GM12878 (cell line): ENCODE results near the gene CEP128. TPM values are rescaled to one million over a fixed set of nuclear protein-coding genes. Genes with fewer than 3 reads are reported as not detected.

ENCODE experiments used
- ATAC-seq: fragments of 200-7000 bp; cut with Tn5 transposase; 3 replicates; pipeline ENCODE4 v1.9.1; 2020; ENCODE audit warnings: mild to moderate bottlenecking, moderate library complexity
- BruUV-seq: library from RNA; stranded (reverse); fragments of 400-500 nt; replicated peaks from 2 replicates; lab custom pipeline; 2021; lab: Mats Ljungman, UMichigan
- CTCF ChIA-PET: fragments of 300-600 bp; sonication (Branson Sonifier 250); formaldehyde crosslinking; extraction: SDS; loops from one replicate; lab custom pipeline; 2021; ENCODE audit warnings: inconsistent platforms; lab: Yijun Ruan, JAX
- POLR2A ChIA-PET: fragments of 350-600 bp; formaldehyde crosslinking; extraction: SDS; loops from one replicate; lab custom pipeline; 2021; ENCODE audit warnings: inconsistent platforms; lab: Charles Lee
- RAD21 ChIA-PET: fragments of 300-600 bp; sonication (Branson Sonifier 250); formaldehyde crosslinking; loops from one replicate; lab custom pipeline; 2023; ENCODE audit warnings: antibody characterized with exemption; ENCODE audit not compliant: unreplicated experiment; lab: Charles Lee
- SMC1A ChIA-PET: fragments of 300-600 bp; sonication (Branson Sonifier 250); formaldehyde crosslinking; loops from one replicate; lab custom pipeline; 2023; ENCODE audit not compliant: unreplicated experiment, uncharacterized antibody; lab: Charles Lee
- DNase-seq: peaks from one replicate; pipeline ENCODE4 v3.0.0-alpha.2; 2011; ENCODE audit warnings: low read depth, low spot score
- FAIRE-seq: peaks from 3 replicates; lab custom pipeline; 2011; peaks lifted over from hg19 to GRCh38; lab: Jason Lieb, UNC
- H2AFZ ChIP-seq: 2 replicates; pipeline ENCODE4 v1.6.0; 2011; ENCODE audit warnings: low read depth, low read length, control low read depth; ENCODE audit not compliant: control insufficient read depth
- H3K27ac ChIP-seq: 2 replicates; pipeline ENCODE4 v1.5.1; 2011; ENCODE audit warnings: control low read depth; ENCODE audit not compliant: control insufficient read depth, insufficient read depth
- H3K27me3 ChIP-seq, 2 experiments: replicated peaks in 1 of 2; 2 replicates each; pipeline versions ENCODE4 v1.6.0 to v1.6.1; 2011; ENCODE audit warnings: low read length in 1 of 2; ENCODE audit not compliant: control insufficient read depth in 2 of 2, insufficient read depth in 2 of 2
- H3K36me3 ChIP-seq, 2 experiments: 2 replicates each; pipeline ENCODE4 v1.5.1; 2011; ENCODE audit warnings: low read length in 1 of 2; ENCODE audit not compliant: control insufficient read depth in 2 of 2, insufficient read depth in 2 of 2
- H3K4me1 ChIP-seq: 2 replicates; pipeline ENCODE4 v1.6.1; 2011; ENCODE audit warnings: mild to moderate bottlenecking, low read length, moderate library complexity, mixed read lengths; ENCODE audit not compliant: control insufficient read depth, insufficient read depth
- H3K4me2 ChIP-seq: 2 replicates; pipeline ENCODE4 v1.6.0; 2011; ENCODE audit warnings: control low read depth; ENCODE audit not compliant: control insufficient read depth, insufficient read depth
- H3K4me3 ChIP-seq: fragments of 200-600 bp; sonication (generic); 2 replicates; pipeline ENCODE4 v1.5.1; 2016
- H3K79me2 ChIP-seq: 2 replicates; pipeline ENCODE4 v1.6.0; 2011; ENCODE audit warnings: low read length; ENCODE audit not compliant: control insufficient read depth, insufficient read depth
- H3K9ac ChIP-seq: 2 replicates; pipeline ENCODE4 v1.8.0; 2011; ENCODE audit warnings: low read length, control low read depth, mixed read lengths; ENCODE audit not compliant: control insufficient read depth, insufficient read depth
- H3K9me3 ChIP-seq: replicated peaks from 3 replicates; pipeline ENCODE4 v1.5.1; 2011; ENCODE audit warnings: mild to moderate bottlenecking, low read length; ENCODE audit not compliant: control insufficient read depth, insufficient read depth
- H4K20me1 ChIP-seq: 2 replicates; pipeline ENCODE4 v1.6.0; 2011; ENCODE audit not compliant: control insufficient read depth, insufficient read depth
- BMI1 ChIP-seq: fragments of 450-650 bp; IDR thresholded peaks from 2 replicates; pipeline ENCODE4 v1.6.1; 2016; ENCODE audit warnings: mild to moderate bottlenecking, moderate library complexity, borderline replicate concordance
- FOXK2 ChIP-seq: fragments of 450-650 bp; IDR thresholded peaks from 2 replicates; pipeline ENCODE4 v1.6.1; 2017; ENCODE audit warnings: mild to moderate bottlenecking, moderate library complexity
- HDAC2 ChIP-seq: fragments of 200-600 bp; sonication (generic); IDR thresholded peaks from 2 replicates; pipeline ENCODE4 v1.6.1; 2017
- HDGF ChIP-seq: fragments of 450-650 bp; IDR thresholded peaks from 2 replicates; pipeline ENCODE4 v1.6.1; 2016; ENCODE audit warnings: antibody characterized with exemption
- KDM1A ChIP-seq: fragments of 200-600 bp; sonication (generic); IDR thresholded peaks from 2 replicates; pipeline ENCODE4 v1.6.1; 2016; ENCODE audit warnings: borderline replicate concordance
- LARP7 ChIP-seq: fragments of 450-650 bp; IDR thresholded peaks from 2 replicates; pipeline ENCODE4 v1.6.1; 2017; ENCODE audit warnings: mild to moderate bottlenecking
- MYC ChIP-seq: IDR thresholded peaks from 2 replicates; pipeline ENCODE4 v1.6.1; 2011; ENCODE audit warnings: mild to moderate bottlenecking, low read length, moderate library complexity, inconsistent platforms; ENCODE audit not compliant: insufficient read depth, insufficient replicate concordance, insufficient read length, severe bottlenecking
- NR2F1 ChIP-seq: fragments of 450-650 bp; conservative IDR thresholded peaks from 2 replicates; pipeline ENCODE4 v1.6.1; 2017; ENCODE audit warnings: mild to moderate bottlenecking
- PML ChIP-seq: IDR thresholded peaks from 2 replicates; pipeline ENCODE4 v1.6.1; 2012; ENCODE audit warnings: low read length, inconsistent platforms
- POU2F2 ChIP-seq: IDR thresholded peaks from 3 replicates; pipeline ENCODE4 v1.6.1; 2011; ENCODE audit warnings: low read depth, mild to moderate bottlenecking, low read length, borderline replicate concordance
- RCOR1 ChIP-seq: conservative IDR thresholded peaks from 2 replicates; pipeline ENCODE4 v1.6.1; 2012; ENCODE audit warnings: low read depth, low read length, improper control_type of control experiment
- SMAD5 ChIP-seq: IDR thresholded peaks from 2 replicates; pipeline ENCODE4 v1.6.1; 2016; ENCODE audit warnings: antibody characterized with exemption, low read depth
- ZBED1 ChIP-seq: IDR thresholded peaks from 2 replicates; pipeline ENCODE4 v1.6.1; 2016; ENCODE audit warnings: borderline replicate concordance
- ZNF622 ChIP-seq: fragments of 450-650 bp; IDR thresholded peaks from 2 replicates; pipeline ENCODE4 v1.6.1; 2017; ENCODE audit warnings: mild to moderate bottlenecking, inconsistent platforms
- WGBS: methylation state at CpG from one replicate; pipeline ENCODE4 v1.1.6; 2016; ENCODE audit warnings: low lambda C conversion rate; ENCODE audit not compliant: insufficient replicate concordance, insufficient coverage; ENCODE audit errors: missing lambda C conversion rate; 5-methylcytosine and 5-hydroxymethylcytosine counted together
- in situ Hi-C: fragments of 300-500 bp; cut with MboI; formaldehyde crosslinking; loops from 9 replicates; pipeline ENCODE4 v1.14.3; 2018; ENCODE audit warnings: mixed read lengths
- intact Hi-C: fragments of 100-400 bp; cut with micrococcal nuclease; formaldehyde crosslinking; loops from one replicate; pipeline ENCODE4 v1.14.2; 2022; ENCODE audit not compliant: unreplicated experiment
- polyA plus RNA-seq, 11 experiments: library from polyadenylated mRNA; depleted of rRNA in 4 of 11; unstranded in 6 of 11; stranded (reverse) in 5 of 11; fragments of >200 nt; fragmentation: Nextera tagmentation in 4 of 11; fragmentation: Illumina TruSeq in 1 of 11; extraction: Ambion mirVana in 4 of 11; extraction: Trizol in 1 of 11; gene quantifications; 1 replicate in 1 of 11; 2 replicates in 10 of 11; pipeline versions ENCODE4 v1.2.1 to v1.2.3, GENCODE V29; 2011 to 2016; ENCODE audit warnings: inconsistent platforms in 2 of 11, missing spikeins in 2 of 11, low read depth in 1 of 11
- total RNA-seq, 4 experiments: library from RNA; depleted of rRNA in 3 of 4; stranded (reverse); fragments of >200 nt in 3 of 4; fragmentation: Illumina TruSeq in 1 of 4; extraction: Trizol in 1 of 4; gene quantifications; 2 replicates each; pipeline versions ENCODE4 v1.2.1 to v1.2.3, GENCODE V29; 2013 to 2021
- TF ChIP-seq, protein P1 (sequence below): fragments of 450-650 bp; IDR thresholded peaks from 2 replicates; pipeline ENCODE4 v1.6.1; 2017; ENCODE audit warnings: mild to moderate bottlenecking
- TF ChIP-seq, protein P2 (sequence below): fragments of 450-650 bp; formaldehyde crosslinking; IDR thresholded peaks from 2 replicates; pipeline ENCODE4 v1.5.0; 2022; ENCODE audit warnings: mild to moderate bottlenecking, missing genetic modification characterization
- TF ChIP-seq, protein P3 (sequence below): fragments of 450-650 bp; formaldehyde crosslinking; IDR thresholded peaks from 2 replicates; pipeline ENCODE4 v1.4.0; 2022; ENCODE audit warnings: mild to moderate bottlenecking, moderate library complexity

The CEP128 gene
- total and polyA plus RNA-seq, 10 of the 15 experiments (the other 5 are each of a cell fraction or from before 2014, with no cell fraction given), result 1.1 to 6.7 (median 3.4) TPM

DNA sequence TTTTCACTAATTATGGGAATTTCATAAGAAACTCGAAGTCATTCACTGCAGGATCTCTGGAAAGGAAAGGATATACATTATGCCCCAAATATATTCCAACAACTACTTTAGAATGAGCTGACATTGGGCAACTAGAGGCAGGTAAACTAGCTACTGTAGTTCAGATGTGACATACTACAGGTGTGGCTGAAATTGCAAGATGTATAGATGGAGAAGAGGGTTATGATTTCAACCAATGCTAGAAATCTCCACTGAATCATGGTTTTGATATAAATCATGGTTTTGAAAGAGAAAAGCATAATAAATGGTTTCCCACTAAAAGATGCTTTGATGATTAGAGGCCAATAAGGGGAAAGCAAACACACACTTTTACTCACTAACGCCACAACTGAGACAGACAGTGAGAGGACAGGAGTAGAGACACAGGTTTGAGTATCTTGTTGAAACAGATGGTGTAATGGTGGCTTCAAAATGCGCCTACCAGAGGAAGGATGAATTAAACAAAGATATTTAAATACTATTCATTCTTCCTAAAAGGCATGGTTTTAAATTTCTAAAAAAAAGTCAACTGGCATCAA, 434.2 kb downstream of the CEP128 start (continued):
- TF ChIP-seq NR2F1, result no peak
- TF ChIP-seq, protein P1, sequence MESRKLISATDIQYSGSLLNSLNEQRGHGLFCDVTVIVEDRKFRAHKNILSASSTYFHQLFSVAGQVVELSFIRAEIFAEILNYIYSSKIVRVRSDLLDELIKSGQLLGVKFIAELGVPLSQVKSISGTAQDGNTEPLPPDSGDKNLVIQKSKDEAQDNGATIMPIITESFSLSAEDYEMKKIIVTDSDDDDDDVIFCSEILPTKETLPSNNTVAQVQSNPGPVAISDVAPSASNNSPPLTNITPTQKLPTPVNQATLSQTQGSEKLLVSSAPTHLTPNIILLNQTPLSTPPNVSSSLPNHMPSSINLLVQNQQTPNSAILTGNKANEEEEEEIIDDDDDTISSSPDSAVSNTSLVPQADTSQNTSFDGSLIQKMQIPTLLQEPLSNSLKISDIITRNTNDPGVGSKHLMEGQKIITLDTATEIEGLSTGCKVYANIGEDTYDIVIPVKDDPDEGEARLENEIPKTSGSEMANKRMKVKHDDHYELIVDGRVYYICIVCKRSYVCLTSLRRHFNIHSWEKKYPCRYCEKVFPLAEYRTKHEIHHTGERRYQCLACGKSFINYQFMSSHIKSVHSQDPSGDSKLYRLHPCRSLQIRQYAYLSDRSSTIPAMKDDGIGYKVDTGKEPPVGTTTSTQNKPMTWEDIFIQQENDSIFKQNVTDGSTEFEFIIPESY, result no peak
- no peak for TF ChIP-seq PML
- TF ChIP-seq, protein P2, sequence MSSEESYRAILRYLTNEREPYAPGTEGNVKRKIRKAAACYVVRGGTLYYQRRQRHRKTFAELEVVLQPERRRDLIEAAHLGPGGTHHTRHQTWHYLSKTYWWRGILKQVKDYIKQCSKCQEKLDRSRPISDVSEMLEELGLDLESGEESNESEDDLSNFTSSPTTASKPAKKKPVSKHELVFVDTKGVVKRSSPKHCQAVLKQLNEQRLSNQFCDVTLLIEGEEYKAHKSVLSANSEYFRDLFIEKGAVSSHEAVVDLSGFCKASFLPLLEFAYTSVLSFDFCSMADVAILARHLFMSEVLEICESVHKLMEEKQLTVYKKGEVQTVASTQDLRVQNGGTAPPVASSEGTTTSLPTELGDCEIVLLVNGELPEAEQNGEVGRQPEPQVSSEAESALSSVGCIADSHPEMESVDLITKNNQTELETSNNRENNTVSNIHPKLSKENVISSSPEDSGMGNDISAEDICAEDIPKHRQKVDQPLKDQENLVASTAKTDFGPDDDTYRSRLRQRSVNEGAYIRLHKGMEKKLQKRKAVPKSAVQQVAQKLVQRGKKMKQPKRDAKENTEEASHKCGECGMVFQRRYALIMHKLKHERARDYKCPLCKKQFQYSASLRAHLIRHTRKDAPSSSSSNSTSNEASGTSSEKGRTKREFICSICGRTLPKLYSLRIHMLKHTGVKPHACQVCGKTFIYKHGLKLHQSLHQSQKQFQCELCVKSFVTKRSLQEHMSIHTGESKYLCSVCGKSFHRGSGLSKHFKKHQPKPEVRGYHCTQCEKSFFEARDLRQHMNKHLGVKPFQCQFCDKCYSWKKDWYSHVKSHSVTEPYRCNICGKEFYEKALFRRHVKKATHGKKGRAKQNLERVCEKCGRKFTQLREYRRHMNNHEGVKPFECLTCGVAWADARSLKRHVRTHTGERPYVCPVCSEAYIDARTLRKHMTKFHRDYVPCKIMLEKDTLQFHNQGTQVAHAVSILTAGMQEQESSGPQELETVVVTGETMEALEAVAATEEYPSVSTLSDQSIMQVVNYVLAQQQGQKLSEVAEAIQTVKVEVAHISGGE, result no peak
- TF ChIP-seq HDGF, result no peak
- TF ChIP-seq HDAC2, result no peak
- TF ChIP-seq, all 136 proteins: peak for 0

DNA sequence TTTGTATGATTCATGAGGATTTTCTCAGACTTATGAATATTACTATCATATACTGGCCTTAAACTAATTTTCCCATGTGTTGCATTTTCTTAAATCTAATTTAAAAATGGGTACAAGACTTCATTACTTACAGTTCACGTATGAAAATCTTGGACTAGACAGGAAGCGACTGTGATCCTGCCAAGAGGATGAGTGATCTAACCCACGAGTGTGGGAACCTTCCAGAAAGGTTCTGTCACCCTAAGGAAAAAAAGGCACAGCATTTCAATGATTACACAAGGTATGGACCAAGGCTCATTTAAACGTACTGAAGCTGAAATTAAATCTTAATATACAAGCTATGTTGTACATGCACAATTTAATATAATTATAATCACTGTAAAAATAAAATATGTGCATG, 436.8 kb downstream of the CEP128 start:
- Histone ChIP-seq H3K9ac (no peak overlapping the region), H3K4me3 (no peak overlapping the region), H3K27me3 (no peaks in the 10 kb centered on the region), H4K20me1 (no peaks in the 10 kb centered on the region), H3K27ac (no peak overlapping the region), H3K36me3 (no peaks in the 10 kb centered on the region), H2AFZ (no peak overlapping the region), H3K4me2 (no peak overlapping the region), H3K9me3 (no peaks in the 10 kb centered on the region), H3K4me1 (no peaks in the 10 kb centered on the region), H3K79me2 (no peaks in the 10 kb centered on the region)
- no peak for ATAC-seq
- SMC1A ChIA-PET, result interaction anchor here (0.6 kb wide), 1 partner anchor 405 kb away, joined by 3 read pairs; no protein-coding TSS in a partner anchor
- WGBS, result 56% methylated on average over 4 of the region's 4 CpGs
- POLR2A ChIA-PET, result no interaction called here
- RAD21 ChIA-PET, result interaction anchor here (1.6 kb wide), 1 partner anchor 8 kb away, joined by 3 read pairs; no protein-coding TSS in a partner anchor
- CTCF ChIA-PET, result no interaction called here
- no peak for DNase-seq
- intact Hi-C loops (no loop called here), in situ Hi-C loops (no loop called here)
- no TSS peak for BruUV-seq
- FAIRE-seq, result no peak
- TF ChIP-seq ZBED1 (no peak), NR2F1 (no peak), RCOR1 (no peak), BMI1 (no peak), FOXK2 (no peak), SMAD5 (no peak), MYC (no peak), POU2F2 (no peak), LARP7 (no peak), KDM1A (no peak), ZNF622 (no peak)
- TF ChIP-seq, protein P3, sequence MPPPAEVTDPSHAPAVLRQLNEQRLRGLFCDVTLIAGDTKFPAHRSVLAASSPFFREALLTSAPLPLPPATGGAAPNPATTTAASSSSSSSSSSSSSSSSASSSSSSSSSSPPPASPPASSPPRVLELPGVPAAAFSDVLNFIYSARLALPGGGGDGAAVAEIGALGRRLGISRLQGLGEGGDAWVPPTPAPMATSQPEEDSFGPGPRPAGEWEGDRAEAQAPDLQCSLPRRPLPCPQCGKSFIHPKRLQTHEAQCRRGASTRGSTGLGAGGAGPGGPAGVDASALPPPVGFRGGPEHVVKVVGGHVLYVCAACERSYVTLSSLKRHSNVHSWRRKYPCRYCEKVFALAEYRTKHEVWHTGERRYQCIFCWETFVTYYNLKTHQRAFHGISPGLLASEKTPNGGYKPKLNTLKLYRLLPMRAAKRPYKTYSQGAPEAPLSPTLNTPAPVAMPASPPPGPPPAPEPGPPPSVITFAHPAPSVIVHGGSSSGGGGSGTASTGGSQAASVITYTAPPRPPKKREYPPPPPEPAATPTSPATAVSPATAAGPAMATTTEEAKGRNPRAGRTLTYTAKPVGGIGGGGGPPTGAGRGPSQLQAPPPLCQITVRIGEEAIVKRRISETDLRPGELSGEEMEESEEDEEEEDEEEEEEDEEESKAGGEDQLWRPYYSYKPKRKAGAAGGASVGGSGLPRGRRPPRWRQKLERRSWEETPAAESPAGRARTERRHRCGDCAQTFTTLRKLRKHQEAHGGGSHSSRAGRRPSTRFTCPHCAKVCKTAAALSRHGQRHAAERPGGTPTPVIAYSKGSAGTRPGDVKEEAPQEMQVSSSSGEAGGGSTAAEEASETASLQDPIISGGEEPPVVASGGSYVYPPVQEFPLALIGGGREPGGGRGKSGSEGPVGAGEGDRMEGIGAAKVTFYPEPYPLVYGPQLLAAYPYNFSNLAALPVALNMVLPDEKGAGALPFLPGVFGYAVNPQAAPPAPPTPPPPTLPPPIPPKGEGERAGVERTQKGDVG, result no peak
- TF ChIP-seq, all 136 proteins: peak for 0
